HEK293 (cell line): ENCODE results near the gene ARMC12.

Experiments used
- CTCF ChIA-PET: fragments of 350-600 bp; formaldehyde crosslinking; extraction: SDS; loops from one replicate; lab custom pipeline; 2021; ENCODE audit warnings: antibody characterized with exemption; lab: Yijun Ruan, JAX
- POLR2A ChIA-PET: fragments of 300-600 bp; formaldehyde crosslinking; extraction: SDS; loops from one replicate; lab custom pipeline; 2020; ENCODE audit warnings: antibody characterized with exemption, inconsistent platforms; lab: Yijun Ruan, JAX
- H3K27ac ChIP-seq: fragments of 200-500 bp; sonication (Bioruptor generic); 2 replicates; pipeline ENCODE4 v1.5.1; 2014; ENCODE audit warnings: low read depth, low read length, control low read depth, inconsistent platforms; ENCODE audit errors: extremely low read depth
- H3K36me3 ChIP-seq, 2 experiments: fragments of 200-500 bp in 1 of 2; sonication (Bioruptor generic) in 1 of 2; 1 replicate in 1 of 2; 2 replicates in 1 of 2; pipeline ENCODE4 v1.5.1; 2014 to 2017; ENCODE audit warnings: inconsistent platforms in 2 of 2, low read length in 2 of 2; ENCODE audit not compliant: control insufficient read depth in 2 of 2, insufficient read depth in 1 of 2
- H3K4me1 ChIP-seq: fragments of 200-500 bp; sonication (Bioruptor generic); 2 replicates; pipeline ENCODE4 v1.5.1; 2014; ENCODE audit warnings: mild to moderate bottlenecking, low read length, inconsistent platforms; ENCODE audit not compliant: control insufficient read depth, insufficient read depth
- H3K4me3 ChIP-seq: 2 replicates; pipeline ENCODE4 v1.5.1; 2011; ENCODE audit warnings: low read depth, mild to moderate bottlenecking, control low read depth, low read length, moderate library complexity
- H3K9me3 ChIP-seq: fragments of 200-500 bp; sonication (Bioruptor generic); 2 replicates; pipeline ENCODE4 v1.5.1; 2014; ENCODE audit warnings: low read depth, low read length, inconsistent platforms; ENCODE audit not compliant: control insufficient read depth, insufficient read depth
- IKZF3 ChIP-seq: fragments of 450-650 bp; IDR thresholded peaks from 2 replicates; pipeline ENCODE4 v1.5.0; 2018; ENCODE audit warnings: missing biosample characterization, mild to moderate bottlenecking, missing genetic modification characterization, moderate library complexity
- KLF1 ChIP-seq: fragments of 450-650 bp; formaldehyde crosslinking; IDR thresholded peaks from 2 replicates; pipeline ENCODE4 v1.5.1; 2016; ENCODE audit warnings: missing biosample characterization, missing genetic modification characterization
- KLF7 ChIP-seq: fragments of 450-650 bp; formaldehyde crosslinking; IDR thresholded peaks from 2 replicates; pipeline ENCODE4 v1.5.1; 2016; ENCODE audit warnings: missing biosample characterization, missing genetic modification characterization, borderline replicate concordance
- OSR2 ChIP-seq: fragments of 450-650 bp; formaldehyde crosslinking; IDR thresholded peaks from 2 replicates; pipeline ENCODE4 v1.5.1; 2016; ENCODE audit warnings: missing biosample characterization, missing genetic modification characterization
- PATZ1 ChIP-seq: fragments of 450-650 bp; formaldehyde crosslinking; IDR thresholded peaks from 2 replicates; pipeline ENCODE4 v1.5.1; 2016; ENCODE audit warnings: missing biosample characterization, missing genetic modification characterization
- SALL2 ChIP-seq: fragments of 450-650 bp; formaldehyde crosslinking; IDR thresholded peaks from 2 replicates; pipeline ENCODE4 v1.5.0; 2017; ENCODE audit warnings: missing biosample characterization, mild to moderate bottlenecking, missing genetic modification characterization, borderline replicate concordance
- TCF7L2 ChIP-seq: IDR thresholded peaks from 2 replicates; pipeline ENCODE4 v1.6.1; 2011; ENCODE audit warnings: low read depth, mild to moderate bottlenecking, inconsistent platforms, low read length, moderate library complexity, borderline replicate concordance
- YY1 ChIP-seq: fragments of 450-650 bp; formaldehyde crosslinking; IDR thresholded peaks from 2 replicates; pipeline ENCODE4 v1.5.1; 2018; ENCODE audit warnings: missing biosample characterization, missing genetic modification characterization
- ZBTB17 ChIP-seq: fragments of 450-650 bp; formaldehyde crosslinking; IDR thresholded peaks from 2 replicates; pipeline ENCODE4 v1.5.1; 2016; ENCODE audit warnings: missing biosample characterization, missing genetic modification characterization
- ZFP69B ChIP-seq: fragments of 450-650 bp; formaldehyde crosslinking; IDR thresholded peaks from 2 replicates; pipeline ENCODE4 v1.5.1; 2016; ENCODE audit warnings: missing biosample characterization, missing genetic modification characterization
- ZNF112 ChIP-seq: fragments of 450-650 bp; formaldehyde crosslinking; IDR thresholded peaks from 2 replicates; pipeline ENCODE4 v1.5.0; 2017; ENCODE audit warnings: missing biosample characterization, missing genetic modification characterization
- ZNF248 ChIP-seq: fragments of 450-650 bp; formaldehyde crosslinking; IDR thresholded peaks from 2 replicates; pipeline ENCODE4 v1.5.1; 2017; ENCODE audit warnings: missing biosample characterization, missing genetic modification characterization
- ZNF274 ChIP-seq, 2 experiments: fragments of 200-500 bp in 1 of 2; fragments of 450-650 bp in 1 of 2; sonication (Bioruptor generic) in 1 of 2; formaldehyde crosslinking in 1 of 2; IDR thresholded peaks; 2 replicates each; pipeline versions ENCODE4 v1.5.1 to v1.6.1; 2014 to 2016; ENCODE audit warnings: borderline replicate concordance in 1 of 2, inconsistent platforms in 1 of 2, low read length in 1 of 2, missing biosample characterization in 1 of 2, missing genetic modification characterization in 1 of 2
- ZNF350 ChIP-seq: fragments of 450-650 bp; formaldehyde crosslinking; IDR thresholded peaks from 2 replicates; pipeline ENCODE4 v1.5.0; 2017; ENCODE audit warnings: missing biosample characterization, mild to moderate bottlenecking, missing genetic modification characterization
- ZNF354C ChIP-seq: fragments of 450-650 bp; formaldehyde crosslinking; IDR thresholded peaks from 2 replicates; pipeline ENCODE4 v1.5.1; 2016; ENCODE audit warnings: missing biosample characterization, missing genetic modification characterization, low read depth, borderline replicate concordance
- ZNF391 ChIP-seq: fragments of 450-650 bp; formaldehyde crosslinking; IDR thresholded peaks from 2 replicates; pipeline ENCODE4 v1.5.1; 2016; ENCODE audit warnings: low read depth, missing biosample characterization, missing genetic modification characterization, borderline replicate concordance
- ZNF404 ChIP-seq: fragments of 450-650 bp; formaldehyde crosslinking; IDR thresholded peaks from 2 replicates; pipeline ENCODE4 v1.5.1; 2017; ENCODE audit warnings: missing biosample characterization, missing genetic modification characterization
- ZNF433 ChIP-seq: fragments of 450-650 bp; formaldehyde crosslinking; IDR thresholded peaks from 2 replicates; pipeline ENCODE4 v1.5.1; 2016; ENCODE audit warnings: missing biosample characterization, missing genetic modification characterization, low read depth
- ZNF510 ChIP-seq: fragments of 450-650 bp; formaldehyde crosslinking; IDR thresholded peaks from 2 replicates; pipeline ENCODE4 v1.5.1; 2018; ENCODE audit warnings: mild to moderate bottlenecking, missing genetic modification characterization, missing biosample characterization; ENCODE audit not compliant: insufficient replicate concordance
- ZNF530 ChIP-seq: fragments of 450-650 bp; formaldehyde crosslinking; IDR thresholded peaks from 2 replicates; pipeline ENCODE4 v1.5.1; 2016; ENCODE audit warnings: low read depth, missing biosample characterization, missing genetic modification characterization
- ZNF548 ChIP-seq: fragments of 450-650 bp; formaldehyde crosslinking; IDR thresholded peaks from 2 replicates; pipeline ENCODE4 v1.5.1; 2016; ENCODE audit warnings: missing biosample characterization, missing genetic modification characterization
- ZNF626 ChIP-seq: fragments of 450-650 bp; sonication (Bioruptor Pico); formaldehyde crosslinking; IDR thresholded peaks from 2 replicates; pipeline ENCODE4 v1.5.1; 2018; ENCODE audit warnings: missing biosample characterization, missing genetic modification characterization, inconsistent platforms
- ZNF654 ChIP-seq: fragments of 450-650 bp; formaldehyde crosslinking; IDR thresholded peaks from 2 replicates; pipeline ENCODE4 v1.5.1; 2016; ENCODE audit warnings: low read depth, missing biosample characterization, missing genetic modification characterization
- ZNF660 ChIP-seq: fragments of 450-650 bp; IDR thresholded peaks from 2 replicates; pipeline ENCODE4 v1.5.1; 2018; ENCODE audit warnings: missing biosample characterization, mild to moderate bottlenecking, missing genetic modification characterization
- ZNF785 ChIP-seq: fragments of 450-650 bp; formaldehyde crosslinking; IDR thresholded peaks from 2 replicates; pipeline ENCODE4 v1.5.1; 2016; ENCODE audit warnings: missing biosample characterization, missing genetic modification characterization
- ZNF791 ChIP-seq: fragments of 450-650 bp; formaldehyde crosslinking; IDR thresholded peaks from 2 replicates; pipeline ENCODE4 v1.5.1; 2016; ENCODE audit warnings: missing biosample characterization, missing genetic modification characterization
- ZSCAN30 ChIP-seq: fragments of 450-650 bp; IDR thresholded peaks from 2 replicates; pipeline ENCODE4 v1.5.1; 2018; ENCODE audit warnings: missing biosample characterization, mild to moderate bottlenecking, missing genetic modification characterization, moderate library complexity
- TF ChIP-seq, protein P1 (sequence below): fragments of 450-650 bp; formaldehyde crosslinking; conservative IDR thresholded peaks from 2 replicates; pipeline ENCODE4 v1.5.1; 2016; ENCODE audit warnings: low read depth, missing biosample characterization, missing genetic modification characterization
- TF ChIP-seq, protein P2 (sequence below): fragments of 450-650 bp; formaldehyde crosslinking; IDR thresholded peaks from 2 replicates; pipeline ENCODE4 v1.5.1; 2016; ENCODE audit warnings: missing biosample characterization, missing genetic modification characterization, borderline replicate concordance

Gene ARMC12

DNA sequence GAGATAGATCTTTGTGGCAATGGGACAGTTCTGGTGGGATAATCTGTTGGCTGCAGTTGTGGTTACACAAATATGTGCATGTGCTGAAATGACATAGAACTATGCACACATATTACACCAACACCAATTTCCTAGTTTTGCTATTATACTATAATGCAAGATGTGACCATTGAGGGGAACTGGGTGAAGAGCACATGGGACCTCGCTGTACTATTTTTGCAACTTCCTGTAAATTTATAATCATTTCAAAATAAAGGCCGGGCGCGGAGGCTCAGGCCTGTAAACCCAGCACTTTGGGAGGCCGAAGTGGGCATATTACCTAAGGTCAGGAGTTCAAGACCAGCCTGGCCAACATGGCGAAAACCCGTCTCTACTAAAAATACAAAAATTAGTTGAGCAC lies 8.7 kb downstream of the ARMC12 start:
- no peak for TF ChIP-seq SALL2
- TF ChIP-seq, protein P1, sequence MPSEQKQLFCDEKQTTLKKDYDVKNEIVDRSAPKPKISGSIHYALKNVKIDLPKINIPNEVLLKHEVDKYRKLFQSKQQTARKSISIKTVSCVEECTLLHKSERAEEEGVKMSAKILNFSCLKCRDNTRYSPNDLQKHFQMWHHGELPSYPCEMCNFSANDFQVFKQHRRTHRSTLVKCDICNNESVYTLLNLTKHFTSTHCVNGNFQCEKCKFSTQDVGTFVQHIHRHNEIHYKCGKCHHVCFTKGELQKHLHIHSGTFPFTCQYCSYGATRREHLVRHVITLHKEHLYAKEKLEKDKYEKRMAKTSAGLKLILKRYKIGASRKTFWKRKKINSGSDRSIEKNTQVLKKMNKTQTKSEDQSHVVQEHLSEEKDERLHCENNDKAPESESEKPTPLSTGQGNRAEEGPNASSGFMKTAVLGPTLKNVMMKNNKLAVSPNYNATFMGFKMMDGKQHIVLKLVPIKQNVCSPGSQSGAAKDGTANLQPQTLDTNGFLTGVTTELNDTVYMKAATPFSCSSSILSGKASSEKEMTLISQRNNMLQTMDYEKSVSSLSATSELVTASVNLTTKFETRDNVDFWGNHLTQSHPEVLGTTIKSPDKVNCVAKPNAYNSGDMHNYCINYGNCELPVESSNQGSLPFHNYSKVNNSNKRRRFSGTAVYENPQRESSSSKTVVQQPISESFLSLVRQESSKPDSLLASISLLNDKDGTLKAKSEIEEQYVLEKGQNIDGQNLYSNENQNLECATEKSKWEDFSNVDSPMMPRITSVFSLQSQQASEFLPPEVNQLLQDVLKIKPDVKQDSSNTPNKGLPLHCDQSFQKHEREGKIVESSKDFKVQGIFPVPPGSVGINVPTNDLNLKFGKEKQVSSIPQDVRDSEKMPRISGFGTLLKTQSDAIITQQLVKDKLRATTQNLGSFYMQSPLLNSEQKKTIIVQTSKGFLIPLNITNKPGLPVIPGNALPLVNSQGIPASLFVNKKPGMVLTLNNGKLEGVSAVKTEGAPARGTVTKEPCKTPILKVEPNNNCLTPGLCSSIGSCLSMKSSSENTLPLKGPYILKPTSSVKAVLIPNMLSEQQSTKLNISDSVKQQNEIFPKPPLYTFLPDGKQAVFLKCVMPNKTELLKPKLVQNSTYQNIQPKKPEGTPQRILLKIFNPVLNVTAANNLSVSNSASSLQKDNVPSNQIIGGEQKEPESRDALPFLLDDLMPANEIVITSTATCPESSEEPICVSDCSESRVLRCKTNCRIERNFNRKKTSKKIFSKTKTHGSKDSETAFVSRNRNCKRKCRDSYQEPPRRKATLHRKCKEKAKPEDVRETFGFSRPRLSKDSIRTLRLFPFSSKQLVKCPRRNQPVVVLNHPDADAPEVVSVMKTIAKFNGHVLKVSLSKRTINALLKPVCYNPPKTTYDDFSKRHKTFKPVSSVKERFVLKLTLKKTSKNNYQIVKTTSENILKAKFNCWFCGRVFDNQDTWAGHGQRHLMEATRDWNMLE (tag by site-specific recombination): no peak
- TF ChIP-seq ZNF350 (tag by site-specific recombination): no peak
- TF ChIP-seq ZNF354C (tag by site-specific recombination): no peak
- no peak for TF ChIP-seq TCF7L2
- TF ChIP-seq ZNF785: no peak
- no peak for TF ChIP-seq ZNF433 (tag by site-specific recombination)
- TF ChIP-seq ZNF248 (tag by site-specific recombination): no peak
- TF ChIP-seq ZNF404 (tag by site-specific recombination): no peak
- TF ChIP-seq ZNF626 (tag by site-specific recombination): no peak
- TF ChIP-seq ZNF112 (tag by site-specific recombination): no peak
- TF ChIP-seq, protein P2, sequence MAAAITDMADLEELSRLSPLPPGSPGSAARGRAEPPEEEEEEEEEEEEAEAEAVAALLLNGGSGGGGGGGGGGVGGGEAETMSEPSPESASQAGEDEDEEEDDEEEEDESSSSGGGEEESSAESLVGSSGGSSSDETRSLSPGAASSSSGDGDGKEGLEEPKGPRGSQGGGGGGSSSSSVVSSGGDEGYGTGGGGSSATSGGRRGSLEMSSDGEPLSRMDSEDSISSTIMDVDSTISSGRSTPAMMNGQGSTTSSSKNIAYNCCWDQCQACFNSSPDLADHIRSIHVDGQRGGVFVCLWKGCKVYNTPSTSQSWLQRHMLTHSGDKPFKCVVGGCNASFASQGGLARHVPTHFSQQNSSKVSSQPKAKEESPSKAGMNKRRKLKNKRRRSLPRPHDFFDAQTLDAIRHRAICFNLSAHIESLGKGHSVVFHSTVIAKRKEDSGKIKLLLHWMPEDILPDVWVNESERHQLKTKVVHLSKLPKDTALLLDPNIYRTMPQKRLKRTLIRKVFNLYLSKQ (tag by site-specific recombination): no peak
- TF ChIP-seq, all 188 proteins: peak for 0
- ChIA-PET CTCF (no interaction called here), POLR2A (no interaction called here)
- Histone ChIP-seq H3K36me3 (no peaks in the 10 kb centered on the region), H3K4me3 (no peak overlapping the region), H3K27ac (no peak overlapping the region), H3K9me3 (no peaks in the 10 kb centered on the region), H3K4me1 (no peaks in the 10 kb centered on the region)

GRCh38 chr6:35746516-35746915 lies 9.7 kb downstream of the ARMC12 start:
- H3K9me3 ChIP-seq: no peaks in the 10 kb centered on the region
- H3K36me3 ChIP-seq: no peaks in the 10 kb centered on the region
- ChIA-PET CTCF (interaction anchor here (0.7 to 1.4 kb wide), 3 partner anchors 11 to 162 kb away, joined by 3 to 4 read pairs (median 3); no protein-coding TSS in a partner anchor), POLR2A (no interaction called here)
- H3K4me1 ChIP-seq: no peaks in the 10 kb centered on the region
- H3K4me3 ChIP-seq: no peak overlapping the region
- H3K27ac ChIP-seq: no peak overlapping the region
- TF ChIP-seq KLF7 (tag by site-specific recombination): no peak
- TF ChIP-seq ZSCAN30 (tag by site-specific recombination): no peak
- TF ChIP-seq ZNF548: no peak
- no peak for TF ChIP-seq ZNF654 (tag by site-specific recombination)
- TF ChIP-seq ZBTB17: no peak
- no peak for TF ChIP-seq ZNF112 (tag by site-specific recombination)
- no peak for TF ChIP-seq ZFP69B (tag by site-specific recombination)
- TF ChIP-seq YY1 (tag by site-specific recombination): no peak
- TF ChIP-seq PATZ1 (tag by site-specific recombination): no peak
- TF ChIP-seq ZNF510: no peak
- no peak for TF ChIP-seq ZNF660 (tag by site-specific recombination)
- no peak for TF ChIP-seq OSR2 (tag by site-specific recombination)
- TF ChIP-seq ZNF391: no peak
- TF ChIP-seq ZNF791 (tag by site-specific recombination): no peak
- no peak for TF ChIP-seq ZNF274 (IDR thresholded peaks at IDR 0.05; ENCODE audit: low read length)
- TF ChIP-seq ZNF274 (tag by site-specific recombination; IDR thresholded peaks at IDR 0.05; ENCODE audit: borderline replicate concordance): no peak
- no peak for TF ChIP-seq KLF1 (tag by site-specific recombination)
- no peak for TF ChIP-seq ZNF530 (tag by site-specific recombination)
- no peak for TF ChIP-seq IKZF3 (tag by site-specific recombination)
